Suppressor macrophage (primary cell): ENCODE measurements around the gene TMEM54.
A peak's percentile ranks its signal among the peaks of the same experiment; 100 is the strongest.
"Not testable (repeated sequence)": the region's sequence is repeated elsewhere in the genome, so short reads cannot be mapped to it uniquely, and the experiment has no call there.

Experiments used
- DNase-seq, 4 experiments: peaks; one replicate each; pipeline ENCODE4 v3.0.0-alpha.2; 2020 to 2022

The TMEM54 gene

GRCh38 chr1:32918179-32918578, 17.0 kb upstream of the TMEM54 start:
- DNase-seq = no peak

DNA sequence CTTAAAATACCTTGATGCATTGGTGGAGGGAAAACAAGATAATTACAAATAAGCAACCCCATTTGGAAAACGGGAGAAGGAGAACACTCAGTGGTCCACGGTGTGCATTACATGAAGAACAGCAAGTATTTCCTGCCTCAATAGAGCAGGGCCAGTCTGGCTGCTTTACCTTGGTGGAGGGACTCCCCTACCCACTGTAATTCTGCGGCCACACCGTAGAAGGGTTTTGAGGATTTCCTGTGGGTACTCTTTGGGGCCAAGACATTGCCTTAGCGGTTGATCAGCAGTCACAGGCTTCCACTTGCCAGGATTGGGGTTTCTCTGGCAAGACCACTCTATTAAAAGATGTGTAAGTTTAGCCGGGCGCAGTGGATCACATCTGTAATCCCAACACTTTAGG, 16.3 kb upstream of the TMEM54 start:
- DNase-seq = no peak

DNA sequence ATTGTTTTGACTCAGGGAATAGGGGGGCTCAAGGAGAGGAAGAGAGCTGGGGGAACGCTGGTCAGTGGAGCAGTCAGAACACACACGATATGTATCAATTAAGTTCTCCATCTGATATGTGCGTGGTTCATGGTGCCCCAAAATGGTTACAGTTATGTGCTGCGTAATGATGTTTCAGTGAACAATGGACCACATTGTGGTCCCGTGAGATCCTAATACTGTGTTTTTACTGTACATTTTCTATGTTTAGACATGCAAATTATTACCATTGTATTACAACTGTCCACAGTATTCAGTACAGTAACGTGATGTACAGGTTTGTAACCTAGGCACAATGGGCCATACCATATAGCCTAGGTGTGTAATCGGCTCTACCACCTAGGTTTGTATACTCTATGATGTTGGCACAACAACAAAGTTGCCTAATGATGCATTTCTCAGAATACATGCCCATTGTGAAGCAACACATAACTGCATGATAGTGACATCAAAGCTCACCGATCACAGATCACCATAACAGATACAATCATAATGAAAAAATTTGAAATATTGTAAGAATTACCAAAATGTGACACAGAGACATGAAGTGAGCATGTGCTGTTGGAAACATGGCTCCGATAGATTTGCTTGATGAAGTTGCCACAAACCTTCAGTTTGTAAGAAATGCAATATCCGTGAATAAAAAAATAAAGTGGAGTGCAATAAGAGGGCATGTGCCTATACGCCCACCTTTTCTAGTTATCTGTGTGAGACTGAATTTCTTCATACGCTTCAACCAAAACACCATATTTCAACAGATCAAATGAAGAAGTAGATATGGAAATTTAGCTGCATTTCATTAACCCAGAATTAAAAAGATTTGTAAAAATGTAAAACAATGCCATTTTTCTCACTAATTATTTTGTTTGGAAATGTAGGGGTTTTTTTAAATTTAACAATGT, 14.8 kb upstream of the TMEM54 start:
- peak in 1 of 4 experiments; percentile 18 for DNase-seq

- no peak for DNase-seq
Observed at GRCh38 chr1:32910319-32910718, 9.1 kb upstream of the TMEM54 start.

DNA sequence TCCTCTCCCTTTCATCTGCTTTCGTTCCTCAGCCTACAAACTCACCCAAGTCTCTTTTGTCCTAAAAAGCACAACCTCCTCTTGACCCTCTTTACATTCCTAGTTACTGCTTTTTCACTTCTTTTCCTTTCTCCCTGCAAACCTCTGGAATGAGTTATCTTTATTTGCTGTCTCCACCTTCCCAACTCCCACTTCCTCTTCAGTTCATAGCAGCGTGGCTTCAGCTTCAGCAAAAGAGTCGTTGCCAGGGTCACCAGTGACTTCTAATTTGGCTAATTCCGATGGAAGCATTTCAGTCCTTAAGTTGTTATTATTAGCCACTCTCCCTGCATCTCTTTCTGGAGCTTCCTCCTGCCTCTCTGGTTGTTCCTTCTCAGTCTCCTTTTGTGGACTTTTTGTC, 6.2 kb upstream of the TMEM54 start:
- DNase-seq = peak in 2 of 4 experiments; percentile 24 to 26

GRCh38 chr1:32906654-32907053, 5.5 kb upstream of the TMEM54 start:
- DNase-seq = no peak

DNA sequence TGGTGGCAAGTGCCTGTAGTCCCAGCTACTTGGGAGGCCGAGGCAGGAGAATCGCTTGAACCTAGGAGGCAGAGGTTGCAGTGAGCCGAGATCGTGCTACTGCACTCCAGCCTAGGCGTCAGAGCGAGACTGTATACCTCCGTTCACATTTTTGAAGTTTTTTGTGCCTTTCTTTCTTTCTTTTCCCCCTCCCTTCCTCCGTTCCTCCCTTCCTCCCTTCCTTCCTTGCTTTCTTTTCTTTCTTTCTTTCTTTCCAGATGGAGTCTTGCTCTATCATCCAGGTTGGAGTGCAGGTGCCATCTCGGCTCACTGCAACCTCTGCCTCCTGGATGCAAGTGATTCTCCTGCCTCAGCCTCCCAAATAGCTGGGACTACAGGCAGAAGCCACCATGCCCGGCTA, 4.4 kb upstream of the TMEM54 start:
- not testable (repeated sequence) for DNase-seq

- DNase-seq = no peak
Observed at GRCh38 chr1:32904797-32905196, 3.6 kb upstream of the TMEM54 start.

DNA sequence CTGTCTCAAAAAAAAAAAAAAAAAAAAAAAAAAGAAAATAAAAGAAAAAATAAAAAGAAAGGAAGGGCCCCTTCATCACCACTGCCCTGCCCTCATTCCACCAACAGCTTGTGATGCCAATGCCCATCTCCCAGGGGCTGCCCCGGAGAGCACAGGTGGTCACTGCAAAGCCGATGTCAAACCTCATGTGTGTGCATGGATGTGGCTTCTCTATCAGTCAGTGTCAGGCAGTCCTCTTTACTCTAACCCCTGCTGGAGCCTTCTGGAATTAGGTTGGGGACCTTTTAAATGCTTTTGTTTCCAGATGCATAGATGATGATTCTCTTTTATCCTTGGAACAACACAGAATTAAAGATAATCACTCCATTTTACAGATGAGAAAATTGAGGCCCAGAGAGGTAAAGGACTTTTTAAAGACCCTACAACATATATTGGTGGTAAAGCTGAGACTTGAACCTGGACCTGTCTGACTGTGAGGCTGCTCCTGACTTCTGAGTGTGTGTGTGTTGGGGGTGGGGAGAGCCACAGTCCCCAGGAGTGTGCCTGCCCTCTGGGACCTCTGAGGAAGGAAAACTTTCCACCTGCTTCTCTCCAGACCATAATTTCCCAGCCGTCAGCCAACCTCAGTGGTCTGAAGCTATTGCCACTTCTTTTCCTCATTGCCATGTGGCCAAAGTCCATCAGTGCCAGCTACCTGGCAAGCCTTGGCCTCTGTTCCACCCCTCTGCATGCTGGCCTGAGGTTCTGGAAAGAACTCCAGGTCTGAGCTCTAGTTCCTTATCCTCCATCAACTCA, 3.0 kb upstream of the TMEM54 start:
- DNase-seq = no peak

- no peak for DNase-seq
Observed at GRCh38 chr1:32902535-32902920, 1.3 kb upstream of the TMEM54 start.

DNA sequence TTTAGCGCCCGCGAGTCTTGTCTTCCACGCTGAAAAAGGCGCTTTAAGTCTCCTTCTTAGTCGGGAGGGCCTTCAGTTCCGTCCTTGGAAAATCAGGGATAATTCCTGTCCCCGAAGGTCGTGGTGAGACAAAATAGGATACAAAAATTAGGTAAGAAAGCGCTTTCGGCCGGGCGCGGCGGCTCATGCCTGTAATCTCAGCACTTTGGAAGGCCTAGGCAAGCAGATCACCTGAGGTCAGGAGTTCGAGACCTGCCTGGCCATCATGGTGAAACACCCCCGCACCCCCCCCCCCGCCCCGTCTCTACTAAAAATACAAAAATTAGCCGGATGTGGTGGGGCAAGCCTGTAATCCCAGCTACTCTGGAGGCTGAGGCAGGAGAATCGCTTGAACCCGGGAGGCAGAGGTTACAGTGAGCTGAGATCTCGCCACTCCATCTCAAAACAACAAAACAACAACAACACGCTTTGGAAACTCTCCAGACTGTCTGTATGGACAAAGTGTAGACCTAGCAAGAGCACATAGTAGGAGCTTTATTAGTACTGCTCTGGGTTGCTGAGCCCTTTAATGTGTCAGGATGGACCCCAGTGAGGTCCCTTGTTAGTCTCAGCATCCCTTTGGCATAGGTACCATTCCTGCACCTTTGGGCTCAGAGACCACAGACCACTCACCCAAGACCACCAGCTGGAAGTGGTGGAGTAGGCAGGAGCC, 790 bp upstream of the TMEM54 start:
- no peak for DNase-seq

DNA sequence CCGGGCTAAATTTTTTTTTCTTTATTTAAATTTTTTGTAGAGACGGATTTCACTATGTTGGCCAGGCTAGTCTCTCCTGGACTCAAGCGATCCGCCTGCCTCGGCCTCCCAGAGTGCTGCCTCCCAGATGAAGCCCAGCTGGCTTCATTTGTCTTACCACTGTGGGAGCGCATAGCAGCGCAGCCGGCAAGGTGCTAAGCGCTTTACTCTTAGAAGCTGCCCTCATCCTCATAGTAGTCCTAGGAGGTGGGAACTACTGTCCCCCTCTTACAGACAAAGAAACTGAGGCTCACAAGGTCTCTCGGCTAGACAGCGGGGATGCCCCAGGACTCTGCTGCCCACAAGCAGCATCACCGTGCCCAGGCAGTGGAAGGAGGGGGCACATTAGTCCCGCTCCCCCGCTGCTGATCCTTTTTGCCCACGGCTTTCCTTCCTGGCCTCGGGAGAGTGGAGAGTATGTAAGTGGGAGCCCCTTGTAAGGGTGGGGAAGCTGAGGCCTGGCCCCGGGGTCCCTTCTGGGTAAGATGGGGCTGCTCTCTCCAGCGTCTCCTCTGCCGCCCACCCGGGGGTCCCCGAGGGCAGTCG, 726 bp downstream of the TMEM54 start:
- DNase-seq = no peak

GRCh38 chr1:32899586-32900296, 1.4 kb downstream of the TMEM54 start:
- no peak for DNase-seq

GRCh38 chr1:32898958-32899357, 2.2 kb downstream of the TMEM54 start:
- DNase-seq = no peak

- DNase-seq = no peak
Observed at GRCh38 chr1:32898056-32898455, 3.1 kb downstream of the TMEM54 start.

- DNase-seq = no peak
Observed at GRCh38 chr1:32897082-32898049, 3.8 kb downstream of the TMEM54 start.

DNA sequence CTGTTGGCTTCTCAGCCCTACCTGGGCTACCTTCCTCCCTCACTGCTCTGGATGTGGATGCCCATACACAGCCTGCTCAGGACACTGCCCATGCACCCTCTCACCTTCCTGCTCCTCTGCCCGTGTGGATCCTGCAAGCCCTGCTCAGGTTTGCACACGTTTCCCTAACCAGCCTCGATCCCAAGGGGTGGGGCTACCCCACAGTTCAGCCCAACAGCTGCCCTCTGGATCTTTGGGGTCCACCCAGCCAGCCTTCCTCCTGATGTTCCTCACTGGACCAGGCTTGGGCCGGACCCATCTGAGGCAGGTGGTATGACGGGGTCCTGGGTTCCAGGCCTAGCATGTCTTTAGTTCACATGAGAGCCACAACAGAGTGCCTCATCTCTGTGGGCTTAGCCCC, 4.7 kb downstream of the TMEM54 start:
- no peak for DNase-seq

GRCh38 chr1:32895325-32896215, 5.6 kb downstream of the TMEM54 start:
- DNase-seq = no peak

GRCh38 chr1:32894681-32895080, 6.5 kb downstream of the TMEM54 start:
- no peak for DNase-seq
